ENCODE measurements around the gene HNF1A.
A peak's percentile ranks its signal among the peaks of the same experiment; 100 is the strongest.

The HNF1A gene

GRCh38 chr12:120990487-120991055, 12.2 kb downstream of the HNF1A start:
- no peak for DNase-seq

DNA sequence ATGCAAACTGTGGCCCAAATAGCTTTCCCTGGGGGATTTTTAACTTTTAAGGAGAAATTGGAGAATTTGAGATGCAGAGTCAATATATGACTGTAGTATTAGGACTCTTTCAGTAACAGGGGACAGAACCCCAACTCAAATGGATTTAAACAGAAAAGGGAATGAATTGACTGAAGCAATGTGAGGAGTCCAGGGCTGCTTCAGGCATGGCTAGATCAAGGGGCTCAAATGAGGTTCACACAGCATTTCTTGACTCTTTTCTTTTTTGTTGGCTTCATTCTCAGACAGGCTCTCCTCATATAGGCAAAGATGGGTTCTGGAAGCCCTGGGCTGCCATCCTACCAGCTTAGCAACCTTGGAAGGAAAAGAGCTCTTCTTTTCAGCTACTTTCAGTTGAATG, 13.6 kb downstream of the HNF1A start:
- no peak for DNase-seq

DNA sequence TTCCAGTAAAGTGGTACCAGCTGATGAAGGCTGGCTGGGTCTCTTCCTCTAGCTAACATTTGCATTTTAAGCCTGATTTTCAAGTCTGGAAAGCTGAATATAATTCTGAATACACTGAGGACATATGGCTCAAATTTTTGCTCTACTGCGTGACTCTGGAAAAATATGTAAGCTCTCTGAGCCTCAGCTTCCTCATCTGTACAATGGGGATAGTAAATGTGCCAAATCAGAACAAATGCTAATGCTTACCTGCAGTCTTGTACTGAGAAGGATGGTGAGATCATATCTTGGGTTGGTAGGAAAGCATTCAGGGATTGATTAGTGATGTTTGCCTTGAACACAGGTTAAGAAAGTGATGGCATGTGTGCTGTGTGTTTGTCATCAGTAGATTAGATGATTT, 14.6 kb downstream of the HNF1A start:
- DNase-seq = no peak

GRCh38 chr12:120993496-120993895, 15.2 kb downstream of the HNF1A start:
- no peak for DNase-seq

DNA sequence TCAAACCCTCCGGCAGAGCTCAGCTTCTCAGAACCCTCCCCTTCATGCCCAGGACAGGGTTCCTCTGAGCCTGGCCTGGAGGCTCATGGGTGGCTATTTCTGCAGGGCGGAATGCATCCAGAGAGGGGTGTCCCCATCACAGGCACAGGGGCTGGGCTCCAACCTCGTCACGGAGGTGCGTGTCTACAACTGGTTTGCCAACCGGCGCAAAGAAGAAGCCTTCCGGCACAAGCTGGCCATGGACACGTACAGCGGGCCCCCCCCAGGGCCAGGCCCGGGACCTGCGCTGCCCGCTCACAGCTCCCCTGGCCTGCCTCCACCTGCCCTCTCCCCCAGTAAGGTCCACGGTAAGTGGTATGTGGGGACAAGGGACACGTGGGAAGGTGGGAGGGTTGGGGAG, 15.7 kb downstream of the HNF1A start:
- no peak for DNase-seq

- no peak for DNase-seq
Measured at GRCh38 chr12:120994589-120995337, 16.4 kb downstream of the HNF1A start.

GRCh38 chr12:120996133-120996746, 17.9 kb downstream of the HNF1A start:
- DNase-seq = no peak

DNA sequence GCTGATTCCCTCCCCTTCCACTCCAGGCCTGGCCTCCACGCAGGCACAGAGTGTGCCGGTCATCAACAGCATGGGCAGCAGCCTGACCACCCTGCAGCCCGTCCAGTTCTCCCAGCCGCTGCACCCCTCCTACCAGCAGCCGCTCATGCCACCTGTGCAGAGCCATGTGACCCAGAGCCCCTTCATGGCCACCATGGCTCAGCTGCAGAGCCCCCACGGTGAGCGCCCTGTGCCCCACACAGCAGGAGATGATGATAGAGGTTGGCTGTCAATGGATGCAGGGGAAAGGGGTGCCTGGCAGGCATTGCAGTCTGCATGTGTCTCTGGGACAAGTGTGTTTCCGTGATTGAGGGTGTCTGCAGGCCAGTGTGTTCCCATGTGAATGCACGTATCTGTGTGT, 19.1 kb downstream of the HNF1A start:
- no peak for DNase-seq

- no peak for DNase-seq
Measured at GRCh38 chr12:120998435-120998834, 20.1 kb downstream of the HNF1A start.

DNA sequence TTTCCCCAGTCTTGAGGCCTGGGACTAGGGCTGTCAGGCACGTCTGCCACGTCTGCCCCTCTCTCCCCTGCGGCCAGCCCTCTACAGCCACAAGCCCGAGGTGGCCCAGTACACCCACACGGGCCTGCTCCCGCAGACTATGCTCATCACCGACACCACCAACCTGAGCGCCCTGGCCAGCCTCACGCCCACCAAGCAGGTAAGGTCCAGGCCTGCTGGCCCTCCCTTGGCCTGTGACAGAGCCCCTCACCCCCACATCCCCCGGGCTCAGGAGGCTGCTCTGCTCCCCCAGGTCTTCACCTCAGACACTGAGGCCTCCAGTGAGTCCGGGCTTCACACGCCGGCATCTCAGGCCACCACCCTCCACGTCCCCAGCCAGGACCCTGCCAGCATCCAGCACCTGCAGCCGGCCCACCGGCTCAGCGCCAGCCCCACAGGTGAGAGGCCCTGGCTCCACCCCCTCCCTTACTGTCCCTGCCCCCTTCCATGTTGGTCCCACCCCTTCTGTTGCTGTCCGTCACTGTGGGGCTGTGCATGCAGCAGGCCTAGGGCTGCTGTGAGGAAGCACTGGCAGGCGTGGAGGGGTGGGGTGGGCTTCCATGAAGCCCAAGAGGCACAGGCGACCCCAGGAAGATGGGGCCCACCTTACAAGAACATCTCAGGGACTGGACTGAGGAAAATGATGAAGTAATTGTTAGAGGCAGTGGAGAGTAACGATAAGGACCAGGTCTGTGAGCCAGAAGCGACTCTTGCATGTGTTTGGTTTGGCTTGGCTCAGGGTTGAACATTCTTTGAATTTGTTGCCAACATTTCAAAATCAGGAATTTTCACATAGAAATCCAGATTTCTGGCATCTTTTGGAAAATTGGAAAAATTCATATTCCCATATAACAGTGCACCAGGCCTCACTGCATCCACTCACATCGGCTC, 21.1 kb downstream of the HNF1A start:
- DNase-seq = no peak

DNA sequence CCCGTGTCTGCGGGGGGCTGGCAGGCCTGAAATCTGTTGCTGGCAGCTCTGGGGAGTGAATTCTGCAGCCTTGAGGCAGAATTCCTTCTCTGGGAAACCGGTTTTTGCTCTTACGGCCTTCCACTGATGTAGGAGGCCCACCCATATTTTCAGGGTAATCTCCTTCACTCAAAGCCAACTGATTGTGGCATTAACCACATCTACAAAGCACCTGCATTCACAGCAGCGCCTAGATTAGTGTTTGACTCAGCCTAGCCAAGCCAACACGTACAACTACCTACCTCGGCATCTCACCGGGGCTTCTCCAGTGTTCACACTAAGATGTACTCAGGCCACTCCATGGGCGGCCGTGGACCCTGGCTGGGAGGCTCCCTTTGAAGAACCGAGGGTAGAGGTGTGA, 22.2 kb downstream of the HNF1A start:
- DNase-seq = no peak

DNA sequence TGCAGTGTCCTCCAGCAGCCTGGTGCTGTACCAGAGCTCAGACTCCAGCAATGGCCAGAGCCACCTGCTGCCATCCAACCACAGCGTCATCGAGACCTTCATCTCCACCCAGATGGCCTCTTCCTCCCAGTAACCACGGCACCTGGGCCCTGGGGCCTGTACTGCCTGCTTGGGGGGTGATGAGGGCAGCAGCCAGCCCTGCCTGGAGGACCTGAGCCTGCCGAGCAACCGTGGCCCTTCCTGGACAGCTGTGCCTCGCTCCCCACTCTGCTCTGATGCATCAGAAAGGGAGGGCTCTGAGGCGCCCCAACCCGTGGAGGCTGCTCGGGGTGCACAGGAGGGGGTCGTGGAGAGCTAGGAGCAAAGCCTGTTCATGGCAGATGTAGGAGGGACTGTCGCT, 22.7 kb downstream of the HNF1A start:
- no peak for DNase-seq

GRCh38 chr12:121001841-121002483, 23.6 kb downstream of the HNF1A start:
- DNase-seq = no peak

GRCh38 chr12:121003650-121004049, 25.3 kb downstream of the HNF1A start:
- DNase-seq = no peak

GRCh38 chr12:121004253-121004815, 26.0 kb downstream of the HNF1A start:
- no peak for DNase-seq

GRCh38 chr12:121005346-121005815, 27.0 kb downstream of the HNF1A start:
- DNase-seq = peak; percentile 43

GRCh38 chr12:121008347-121009098, 30.2 kb downstream of the HNF1A start:
- no peak for DNase-seq

- DNase-seq = no peak
Measured at GRCh38 chr12:121009741-121010140, 31.4 kb downstream of the HNF1A start.

- DNase-seq = no peak
Measured at GRCh38 chr12:121010860-121011259, 32.5 kb downstream of the HNF1A start.

GRCh38 chr12:121011820-121012219, 33.5 kb downstream of the HNF1A start:
- no peak for DNase-seq

- DNase-seq = no peak
Measured at GRCh38 chr12:121013715-121014114, 35.4 kb downstream of the HNF1A start.

Measured in activated CD8-positive, alpha-beta memory T cell treated with anti-CD3 and anti-CD28 coated beads, Interleukin-2, amount 50 U/mL, for 4 hours (primary cell).